Measurements from ENCODE around the gene KCNT1.

Gene KCNT1

DNA sequence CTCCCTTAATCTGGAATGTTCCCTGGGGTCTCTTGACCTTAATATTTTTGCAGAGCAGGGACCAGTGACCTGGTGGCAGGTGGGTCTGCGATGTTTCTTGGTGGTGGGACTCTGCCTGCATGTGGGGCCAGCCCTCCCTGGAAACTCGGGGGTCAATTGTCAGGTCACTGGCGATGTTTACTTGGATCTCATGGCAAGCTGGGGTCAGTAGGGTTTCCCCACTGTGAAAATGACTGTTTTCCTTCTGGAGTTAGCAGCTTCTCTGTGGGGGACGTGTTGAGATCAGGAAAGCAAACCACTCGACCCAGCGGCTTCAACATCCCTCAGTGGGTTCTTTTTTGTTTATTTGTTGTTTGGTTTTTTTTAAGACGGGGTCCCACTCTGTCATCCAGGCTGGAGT, 73.9 kb downstream of the KCNT1 start:
- Histone ChIP-seq H3K36me3 (ENCODE audit: low read length) (no peaks in the 10 kb centered on the region), H3F3A (ENCODE audit: insufficient read depth) (no peaks in the 10 kb centered on the region), H3K79me2 (ENCODE audit: insufficient read depth, low read length) (no peaks in the 10 kb centered on the region), H3K27me3 (ENCODE audit: low read length) (no peaks in the 10 kb centered on the region), H3K9me3 (ENCODE audit: insufficient read depth, low read length) (no peaks in the 10 kb centered on the region), H4K20me1 (ENCODE audit: low read depth, low read length) (no peaks in the 10 kb centered on the region), H2AFZ (ENCODE audit: low read depth, low read length, severe bottlenecking) (no peak overlapping the region), H3K27ac (ENCODE audit: low read depth, low read length) (no peak overlapping the region), H3K4me3 (ENCODE audit: insufficient read depth, low read length, poor library complexity, severe bottlenecking) (no peak overlapping the region), H3K9me2 (replicated peaks; ENCODE audit: insufficient read depth, low read length) (no peaks in the 10 kb centered on the region), H3K4me2 (ENCODE audit: low read depth, low read length, poor library complexity, severe bottlenecking) (no peak overlapping the region), H3K9ac (ENCODE audit: low read length) (no peak overlapping the region)
- TF ChIP-seq EZH2phosphoT487 (conservative IDR thresholded peaks at IDR 0.05; ENCODE audit: low read length): no peak
- TF ChIP-seq, protein P1, sequence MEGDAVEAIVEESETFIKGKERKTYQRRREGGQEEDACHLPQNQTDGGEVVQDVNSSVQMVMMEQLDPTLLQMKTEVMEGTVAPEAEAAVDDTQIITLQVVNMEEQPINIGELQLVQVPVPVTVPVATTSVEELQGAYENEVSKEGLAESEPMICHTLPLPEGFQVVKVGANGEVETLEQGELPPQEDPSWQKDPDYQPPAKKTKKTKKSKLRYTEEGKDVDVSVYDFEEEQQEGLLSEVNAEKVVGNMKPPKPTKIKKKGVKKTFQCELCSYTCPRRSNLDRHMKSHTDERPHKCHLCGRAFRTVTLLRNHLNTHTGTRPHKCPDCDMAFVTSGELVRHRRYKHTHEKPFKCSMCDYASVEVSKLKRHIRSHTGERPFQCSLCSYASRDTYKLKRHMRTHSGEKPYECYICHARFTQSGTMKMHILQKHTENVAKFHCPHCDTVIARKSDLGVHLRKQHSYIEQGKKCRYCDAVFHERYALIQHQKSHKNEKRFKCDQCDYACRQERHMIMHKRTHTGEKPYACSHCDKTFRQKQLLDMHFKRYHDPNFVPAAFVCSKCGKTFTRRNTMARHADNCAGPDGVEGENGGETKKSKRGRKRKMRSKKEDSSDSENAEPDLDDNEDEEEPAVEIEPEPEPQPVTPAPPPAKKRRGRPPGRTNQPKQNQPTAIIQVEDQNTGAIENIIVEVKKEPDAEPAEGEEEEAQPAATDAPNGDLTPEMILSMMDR (IDR thresholded peaks at IDR 0.05; ENCODE audit: insufficient read depth, low read length, poor library complexity, severe bottlenecking): no peak

DNA sequence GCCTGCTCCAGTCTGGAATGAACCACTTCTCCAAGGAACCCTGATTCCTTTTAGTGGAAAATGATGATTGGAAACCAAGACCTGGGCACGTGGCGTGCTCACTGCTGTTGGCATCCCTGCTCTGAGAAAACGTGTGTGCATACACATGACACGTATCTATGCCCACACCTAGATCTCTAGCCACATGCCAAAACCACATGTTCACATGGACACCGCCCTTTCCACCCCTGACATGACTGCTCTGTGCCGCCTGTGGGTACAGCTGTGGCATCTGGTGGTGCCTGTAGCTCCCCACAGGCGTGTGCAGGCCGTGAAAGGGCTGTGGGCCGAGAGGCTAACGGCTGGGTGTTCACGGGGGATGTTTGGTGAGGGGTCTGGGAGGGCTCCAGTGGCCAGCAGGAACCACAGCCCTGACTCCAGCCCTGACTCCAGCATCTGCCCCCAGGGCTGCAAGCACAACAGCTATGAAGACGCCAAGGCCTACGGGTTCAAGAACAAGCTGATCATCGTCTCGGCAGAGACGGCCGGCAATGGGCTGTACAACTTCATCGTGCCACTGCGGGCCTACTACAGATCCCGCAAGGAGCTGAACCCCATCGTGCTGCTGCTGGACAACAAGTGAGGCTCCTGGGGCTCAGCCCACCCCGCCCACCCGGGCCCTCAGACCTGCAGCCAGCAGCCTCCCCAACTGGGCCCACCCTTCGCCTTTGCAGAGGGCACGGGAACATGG, 75.1 kb downstream of the KCNT1 start:
- Histone ChIP-seq H3K79me2 (ENCODE audit: insufficient read depth, low read length) (no peaks in the 10 kb centered on the region), H2AFZ (ENCODE audit: low read depth, low read length, severe bottlenecking) (no peak overlapping the region), H3K9ac (ENCODE audit: low read length) (no peak overlapping the region), H3K4me2 (ENCODE audit: low read depth, low read length, poor library complexity, severe bottlenecking) (no peak overlapping the region), H3K27me3 (ENCODE audit: low read length) (no peaks in the 10 kb centered on the region), H3K36me3 (ENCODE audit: low read length) (no peaks in the 10 kb centered on the region), H3K27ac (ENCODE audit: low read depth, low read length) (no peak overlapping the region), H3K9me3 (ENCODE audit: insufficient read depth, low read length) (no peaks in the 10 kb centered on the region), H3F3A (ENCODE audit: insufficient read depth) (no peaks in the 10 kb centered on the region), H4K20me1 (ENCODE audit: low read depth, low read length) (no peaks in the 10 kb centered on the region), H3K9me2 (replicated peaks; ENCODE audit: insufficient read depth, low read length) (no peaks in the 10 kb centered on the region), H3K4me3 (ENCODE audit: insufficient read depth, low read length, poor library complexity, severe bottlenecking) (no peak overlapping the region)
- TF ChIP-seq, protein P1 (IDR thresholded peaks at IDR 0.05; ENCODE audit: insufficient read depth, low read length, poor library complexity, severe bottlenecking): no peak
- TF ChIP-seq EZH2phosphoT487 (conservative IDR thresholded peaks at IDR 0.05; ENCODE audit: low read length): no peak

GRCh38 chr9:135777623-135778177, 75.7 kb downstream of the KCNT1 start:
- Histone ChIP-seq H3K9ac (ENCODE audit: low read length) (no peak overlapping the region), H3K9me2 (replicated peaks; ENCODE audit: insufficient read depth, low read length) (no peaks in the 10 kb centered on the region), H3K9me3 (ENCODE audit: insufficient read depth, low read length) (no peaks in the 10 kb centered on the region), H3K4me3 (ENCODE audit: insufficient read depth, low read length, poor library complexity, severe bottlenecking) (no peak overlapping the region), H3K27ac (ENCODE audit: low read depth, low read length) (no peak overlapping the region), H2AFZ (ENCODE audit: low read depth, low read length, severe bottlenecking) (no peak overlapping the region), H3K27me3 (ENCODE audit: low read length) (no peaks in the 10 kb centered on the region), H3K79me2 (ENCODE audit: insufficient read depth, low read length) (no peaks in the 10 kb centered on the region), H3F3A (ENCODE audit: insufficient read depth) (no peaks in the 10 kb centered on the region), H3K36me3 (ENCODE audit: low read length) (no peaks in the 10 kb centered on the region), H3K4me2 (ENCODE audit: low read depth, low read length, poor library complexity, severe bottlenecking) (no peak overlapping the region), H4K20me1 (ENCODE audit: low read depth, low read length) (no peaks in the 10 kb centered on the region)
- TF ChIP-seq, protein P1 (IDR thresholded peaks at IDR 0.05; ENCODE audit: insufficient read depth, low read length, poor library complexity, severe bottlenecking): no peak
- no peak for TF ChIP-seq EZH2phosphoT487 (conservative IDR thresholded peaks at IDR 0.05; ENCODE audit: low read length)
